Measurements from ENCODE around the gene SERPINB10.

Gene SERPINB10

DNA sequence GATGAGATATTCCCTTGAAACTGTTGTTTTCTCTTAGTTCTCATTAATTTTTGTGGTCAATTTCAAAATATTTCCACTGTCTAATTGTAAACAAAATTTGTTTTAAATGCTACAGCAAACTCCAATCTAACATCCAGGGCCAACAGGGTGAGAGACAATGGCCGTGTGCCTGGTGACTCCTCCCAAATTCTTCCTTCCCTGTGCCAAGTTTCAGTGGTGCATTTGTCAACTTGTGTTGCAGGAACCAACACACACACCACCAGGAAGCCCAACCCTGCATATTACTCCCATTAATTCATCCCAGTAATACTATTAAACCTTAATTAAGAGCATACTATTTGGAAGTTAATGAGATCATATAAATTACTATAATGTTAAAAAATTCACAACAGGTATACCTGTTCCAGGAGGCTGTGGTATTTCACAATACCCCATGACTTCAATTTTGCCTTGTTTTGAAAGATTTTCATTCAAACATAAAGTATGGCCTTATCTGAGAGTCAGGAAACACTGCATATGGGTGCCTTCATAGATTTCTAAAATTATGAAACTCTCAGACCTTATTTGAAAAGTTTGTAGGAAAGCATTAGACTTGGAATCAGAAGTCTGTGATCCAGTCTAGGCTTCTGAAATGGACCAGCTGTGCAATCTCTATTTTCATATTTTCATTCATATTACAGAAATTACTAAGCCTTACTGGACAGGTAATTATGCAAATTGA lies 19.1 kb upstream of the SERPINB10 start:
- Histone ChIP-seq H3K27ac (ENCODE audit: low read length) (peak overlapping the region; percentile 5; the same call in 1 of the 2 replicates), H3K79me2 (ENCODE audit: insufficient read depth, low read length) (peaks cover 12% of the 10 kb centered on the region), H3K9ac (ENCODE audit: low read depth, low read length) (peak overlapping the region; percentile 25), H3K36me3 (ENCODE audit: insufficient read depth, low read length) (no peaks in the 10 kb centered on the region), H3K4me2 (ENCODE audit: insufficient read depth, low read length) (peak overlapping the region; percentile 37; the same call in 1 of the 2 replicates), H4K20me1 (ENCODE audit: insufficient read depth, low read length) (no peaks in the 10 kb centered on the region), H3K4me1 (ENCODE audit: insufficient read depth, low read length) (peaks cover 13% of the 10 kb centered on the region; the same call in 1 of the 2 replicates), H3K4me3 (ENCODE audit: low read depth in 1 of 2, low read length in 2 of 2) (peak overlapping the region; percentile 8 to 18; a peak in 2 of 4 replicates), H2AFZ (ENCODE audit: low read depth, low read length) (no peak overlapping the region), H3K9me3 (ENCODE audit: insufficient read depth, low read length, severe bottlenecking) (no peaks in the 10 kb centered on the region), H3K27me3 (ENCODE audit: insufficient read depth, low read length, poor library complexity) (no peaks in the 10 kb centered on the region)
- no peak for DNase-seq
- no peak for TF ChIP-seq EZH2 (IDR thresholded peaks at IDR 0.05; ENCODE audit: borderline replicate concordance, low read depth, low read length, severe bottlenecking)
- ATAC-seq (ENCODE audit: insufficient read depth, low read depth), result no peak

DNA sequence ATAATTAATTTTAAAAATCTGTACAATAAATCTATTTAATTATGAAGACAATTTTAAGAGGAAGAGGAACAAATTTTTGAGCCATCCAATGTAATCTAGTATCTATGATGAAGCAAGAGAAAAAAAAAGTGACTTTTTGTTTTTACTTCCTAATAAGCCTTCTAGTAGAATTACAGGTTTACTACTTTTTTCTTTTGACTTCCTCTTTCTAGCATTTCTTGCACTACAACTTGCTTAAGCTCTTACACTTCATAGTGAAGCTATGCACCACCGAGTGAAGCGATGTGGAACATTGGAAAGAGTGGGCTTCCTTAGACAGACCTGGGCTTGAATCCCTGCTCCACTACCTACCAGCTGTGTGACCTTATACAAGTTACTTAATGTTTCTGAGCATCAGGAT lies 18.1 kb upstream of the SERPINB10 start:
- H3K9ac ChIP-seq (ENCODE audit: low read depth, low read length), result no peak overlapping the region; the same call in 1 of the 2 replicates
- peaks cover 23% of the 10 kb centered on the region for H3K4me1 ChIP-seq (ENCODE audit: insufficient read depth, low read length)
- no peak for ATAC-seq (ENCODE audit: insufficient read depth, low read depth)
- no peaks in the 10 kb centered on the region for H3K9me3 ChIP-seq (ENCODE audit: insufficient read depth, low read length, severe bottlenecking)
- peak overlapping the region; percentile 51; the same call in 1 of the 2 replicates for H3K4me2 ChIP-seq (ENCODE audit: insufficient read depth, low read length)
- H3K36me3 ChIP-seq (ENCODE audit: insufficient read depth, low read length), result no peaks in the 10 kb centered on the region
- peak overlapping the region in 1 of 2 experiments; percentile 11; a peak in 1 of 4 replicates for H3K4me3 ChIP-seq (ENCODE audit: low read depth in 1 of 2, low read length in 2 of 2)
- TF ChIP-seq EZH2 (IDR thresholded peaks at IDR 0.05; ENCODE audit: borderline replicate concordance, low read depth, low read length, severe bottlenecking) (no peak), CTCF (IDR thresholded peaks at IDR 0.05; ENCODE audit: borderline replicate concordance, extremely low read depth, low read length, poor library complexity, severe bottlenecking) (no peak)
- H4K20me1 ChIP-seq (ENCODE audit: insufficient read depth, low read length), result no peaks in the 10 kb centered on the region
- DNase-seq, result no peak
- H3K27ac ChIP-seq (ENCODE audit: low read length), result no peak overlapping the region
- H2AFZ ChIP-seq (ENCODE audit: low read depth, low read length), result no peak overlapping the region
- peaks cover 12% of the 10 kb centered on the region for H3K79me2 ChIP-seq (ENCODE audit: insufficient read depth, low read length)
- no peaks in the 10 kb centered on the region for H3K27me3 ChIP-seq (ENCODE audit: insufficient read depth, low read length, poor library complexity)

GRCh38 chr18:63890237-63890949 lies 17.4 kb upstream of the SERPINB10 start:
- H3K4me1 ChIP-seq (ENCODE audit: insufficient read depth, low read length), result peaks cover 31% of the 10 kb centered on the region
- no peaks in the 10 kb centered on the region for H4K20me1 ChIP-seq (ENCODE audit: insufficient read depth, low read length)
- H3K4me2 ChIP-seq (ENCODE audit: insufficient read depth, low read length), result peak overlapping the region; percentile 51; the same call in 1 of the 2 replicates
- TF ChIP-seq CTCF (IDR thresholded peaks at IDR 0.05; ENCODE audit: borderline replicate concordance, extremely low read depth, low read length, poor library complexity, severe bottlenecking), result no peak
- no peak for TF ChIP-seq EZH2 (IDR thresholded peaks at IDR 0.05; ENCODE audit: borderline replicate concordance, low read depth, low read length, severe bottlenecking)
- no peaks in the 10 kb centered on the region for H3K36me3 ChIP-seq (ENCODE audit: insufficient read depth, low read length)
- H3K79me2 ChIP-seq (ENCODE audit: insufficient read depth, low read length), result peaks cover 12% of the 10 kb centered on the region
- H3K27ac ChIP-seq (ENCODE audit: low read length), result peak overlapping the region; percentile 34; the same call in 1 of the 2 replicates
- ATAC-seq (ENCODE audit: insufficient read depth, low read depth) (no peak), DNase-seq (no peak)
- H3K9ac ChIP-seq (ENCODE audit: low read depth, low read length), result no peak overlapping the region
- no peaks in the 10 kb centered on the region for H3K27me3 ChIP-seq (ENCODE audit: insufficient read depth, low read length, poor library complexity)
- H3K9me3 ChIP-seq (ENCODE audit: insufficient read depth, low read length, severe bottlenecking), result no peaks in the 10 kb centered on the region
- peak overlapping the region in 1 of 2 experiments; percentile 43; a peak in 1 of 4 replicates for H3K4me3 ChIP-seq (ENCODE audit: low read depth in 1 of 2, low read length in 2 of 2)
- H2AFZ ChIP-seq (ENCODE audit: low read depth, low read length), result no peak overlapping the region

- H3K27me3 ChIP-seq (ENCODE audit: insufficient read depth, low read length, poor library complexity), result no peaks in the 10 kb centered on the region
- peaks cover 36% of the 10 kb centered on the region for H3K4me1 ChIP-seq (ENCODE audit: insufficient read depth, low read length)
- DNase-seq, result no peak
- H3K4me3 ChIP-seq (ENCODE audit: low read depth in 1 of 2, low read length in 2 of 2), result peak overlapping the region in 1 of 2 experiments; percentile 43; a peak in 1 of 4 replicates
- no peaks in the 10 kb centered on the region for H3K9me3 ChIP-seq (ENCODE audit: insufficient read depth, low read length, severe bottlenecking)
- H3K27ac ChIP-seq (ENCODE audit: low read length), result no peak overlapping the region; the same call in 1 of the 2 replicates
- H3K36me3 ChIP-seq (ENCODE audit: insufficient read depth, low read length), result no peaks in the 10 kb centered on the region
- no peaks in the 10 kb centered on the region for H4K20me1 ChIP-seq (ENCODE audit: insufficient read depth, low read length)
- H2AFZ ChIP-seq (ENCODE audit: low read depth, low read length), result no peak overlapping the region
- no peak overlapping the region for H3K9ac ChIP-seq (ENCODE audit: low read depth, low read length)
- H3K4me2 ChIP-seq (ENCODE audit: insufficient read depth, low read length), result peak overlapping the region; percentile 51; the same call in 1 of the 2 replicates
- peak; percentile 57; the same call in 1 of the 3 replicates for ATAC-seq (ENCODE audit: insufficient read depth, low read depth)
- H3K79me2 ChIP-seq (ENCODE audit: insufficient read depth, low read length), result peaks cover 12% of the 10 kb centered on the region
- peak; percentile 53 for TF ChIP-seq CTCF (IDR thresholded peaks at IDR 0.05; ENCODE audit: borderline replicate concordance, extremely low read depth, low read length, poor library complexity, severe bottlenecking)
- no peak for TF ChIP-seq EZH2 (IDR thresholded peaks at IDR 0.05; ENCODE audit: borderline replicate concordance, low read depth, low read length, severe bottlenecking)
Measured at GRCh38 chr18:63890950-63891304, 16.8 kb upstream of the SERPINB10 start.
